Subcutaneous abdominal adipose tissue (tissue), 5 donors: ENCODE data around the gene TMEM190.
A peak's percentile ranks its signal among the peaks of the same experiment; 100 is the strongest.
"Not testable (repeated sequence)": the region's sequence is repeated elsewhere in the genome, so short reads cannot be mapped to it uniquely, and the experiment has no call there.

Source experiments
- H3K27ac ChIP-seq: one replicate; pipeline ENCODE4 v1.7.0; 2013; ENCODE audit warnings: low read depth, mild to moderate bottlenecking, inconsistent platforms, low read length, moderate library complexity
- H3K27me3 ChIP-seq, 5 donors: one replicate each; pipeline ENCODE4 v1.7.0; 2013; ENCODE audit warnings: low read length in 5 of 5, inconsistent platforms in 1 of 5; ENCODE audit not compliant: control insufficient read depth in 5 of 5, insufficient read depth in 4 of 5
- H3K36me3 ChIP-seq, 5 donors: one replicate each; pipeline ENCODE4 v1.7.0; 2013; ENCODE audit warnings: low read length in 5 of 5; ENCODE audit not compliant: control insufficient read depth in 5 of 5, insufficient read depth in 5 of 5
- H3K4me1 ChIP-seq, 5 donors: one replicate each; pipeline ENCODE4 v1.7.0; 2013; ENCODE audit warnings: low read length in 5 of 5, mild to moderate bottlenecking in 3 of 5, moderate library complexity in 1 of 5; ENCODE audit not compliant: control insufficient read depth in 5 of 5, insufficient read depth in 5 of 5
- H3K4me3 ChIP-seq, 5 donors: one replicate each; pipeline ENCODE4 v1.7.0; 2013; ENCODE audit warnings: low read length in 5 of 5, low read depth in 1 of 5
- H3K9ac ChIP-seq, 5 donors: one replicate each; pipeline ENCODE4 v1.7.0; 2013; ENCODE audit warnings: low read length in 5 of 5, mild to moderate bottlenecking in 4 of 5, moderate library complexity in 3 of 5
- H3K9me3 ChIP-seq, 5 donors: one replicate each; pipeline ENCODE4 v1.7.0; 2013; ENCODE audit warnings: low read length in 5 of 5; ENCODE audit not compliant: control insufficient read depth in 5 of 5
- donor health status: healthy.
- donor health status: healthy.
- donor health status: healthy.
- donor health status: healthy.
- donor health status: healthy.

Gene TMEM190

GRCh38 chr19:55406826-55407549 lies 30.4 kb downstream of the TMEM190 start:
- Histone ChIP-seq H3K4me1 (peaks cover 0 to 23% (median 18%) of the 10 kb centered on the region in 5 donors), H3K27ac (peak overlapping the region; percentile 95), H3K4me3 (peak overlapping the region; percentile 63 to 76 (median 71)), H3K36me3 (peaks cover 0 to 37% (median 28%) of the 10 kb centered on the region in 5 donors), H3K9ac (peak overlapping the region in 4 of 5 donors; percentile 82 to 92 (median 88)), H3K27me3 (no peaks in the 10 kb centered on the region), H3K9me3 (no peaks in the 10 kb centered on the region)

DNA sequence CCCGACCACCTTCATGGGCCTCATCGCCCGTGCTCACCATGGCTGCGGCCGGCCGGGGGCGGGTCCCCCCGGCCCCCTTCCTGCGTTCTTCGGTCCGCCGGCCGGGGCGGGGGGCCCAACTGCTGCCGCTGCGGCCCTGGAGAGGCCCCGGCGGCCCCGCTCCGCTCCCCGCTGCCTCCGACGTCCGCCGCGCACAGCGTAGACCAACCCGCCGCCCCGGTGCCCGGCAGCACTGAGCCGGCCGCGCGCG lies 30.8 kb downstream of the TMEM190 start, which contains the start of gene UBE2S:
UBE2S (minus strand) TSS at position 239 of the 250 bp plus-strand sequence; CDS start at position 40, 199 bp downstream.
- H3K9ac ChIP-seq, result peak within 1 kb of the TSS in 4 of 5 donors; percentile 82 to 92 (median 88)
- H3K27me3 ChIP-seq, H3K9me3 ChIP-seq: not testable (repeated sequence)
- peak within 1 kb of the TSS; percentile 70 to 87 (median 76) for H3K4me3 ChIP-seq
- peak within 1 kb of the TSS; percentile 95 for H3K27ac ChIP-seq
- peaks cover 0 to 32% (median 24%) of the 10 kb centered on the region in 5 donors for H3K36me3 ChIP-seq
- peaks cover 0 to 23% (median 18%) of the 10 kb centered on the region in 5 donors for H3K4me1 ChIP-seq

GRCh38 chr19:55407800-55408532 lies 31.3 kb downstream of the TMEM190 start:
- H3K4me1 ChIP-seq, result peaks cover 0 to 23% (median 18%) of the 10 kb centered on the region in 5 donors
- no peaks in the 10 kb centered on the region for H3K9me3 ChIP-seq
- peak overlapping the region in 4 of 5 donors; percentile 56 to 92 (median 79) for H3K9ac ChIP-seq
- peak overlapping the region; percentile 95 for H3K27ac ChIP-seq
- peaks cover 0 to 27% (median 19%) of the 10 kb centered on the region in 5 donors for H3K36me3 ChIP-seq
- no peaks in the 10 kb centered on the region for H3K27me3 ChIP-seq
- peak overlapping the region; percentile 70 to 87 (median 76) for H3K4me3 ChIP-seq

DNA sequence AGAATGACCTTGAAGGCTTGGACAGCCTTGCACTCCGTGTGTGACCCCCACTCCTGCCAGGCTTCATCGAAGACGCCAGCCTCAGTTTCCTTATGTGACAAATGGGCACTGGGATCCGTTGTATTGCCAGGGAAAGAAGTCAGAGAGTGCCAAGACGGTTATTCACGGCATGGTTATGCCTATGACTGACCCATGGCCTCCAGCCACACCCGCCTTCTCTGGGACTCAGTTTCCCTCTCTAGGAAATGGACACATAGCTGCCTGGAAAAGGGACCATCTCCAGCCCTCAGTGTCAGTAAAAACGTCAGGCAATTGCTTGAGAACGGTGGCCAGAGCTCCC lies 31.9 kb downstream of the TMEM190 start:
- Histone ChIP-seq H3K4me3 (peak overlapping the region; percentile 56 to 87 (median 75)), H3K9ac (peak overlapping the region in 1 of 5 donors; percentile 5), H3K27me3 (no peaks in the 10 kb centered on the region), H3K9me3 (no peaks in the 10 kb centered on the region), H3K36me3 (peaks cover 0 to 22% (median 14%) of the 10 kb centered on the region in 5 donors), H3K27ac (peak overlapping the region; percentile 95), H3K4me1 (peaks cover 0 to 23% (median 18%) of the 10 kb centered on the region in 5 donors)

- Histone ChIP-seq H3K4me1 (peaks cover 0 to 23% (median 18%) of the 10 kb centered on the region in 5 donors), H3K36me3 (peaks cover 0 to 17% (median 10%) of the 10 kb centered on the region in 5 donors)
- not testable (repeated sequence) for H3K27me3 ChIP-seq, H3K4me3 ChIP-seq, H3K27ac ChIP-seq, H3K9me3 ChIP-seq, H3K9ac ChIP-seq
These were observed 32.6 kb downstream of the TMEM190 start for GRCh38 chr19:55409179-55409578.

- Histone ChIP-seq H3K9ac (no peak overlapping the region), H3K27ac (no peak overlapping the region), H3K4me1 (peaks cover 0 to 23% (median 18%) of the 10 kb centered on the region in 5 donors), H3K36me3 (peaks cover 0 to 12% (median 6%) of the 10 kb centered on the region in 5 donors), H3K4me3 (no peak overlapping the region), H3K9me3 (no peaks in the 10 kb centered on the region), H3K27me3 (no peaks in the 10 kb centered on the region)
These were observed 33.5 kb downstream of the TMEM190 start for GRCh38 chr19:55410168-55410567.

GRCh38 chr19:55418185-55418584 lies 41.6 kb downstream of the TMEM190 start:
- no peak overlapping the region for H3K4me3 ChIP-seq
- H3K27me3 ChIP-seq, result peaks cover 0 to 10% (median 6%) of the 10 kb centered on the region in 5 donors
- no peaks in the 10 kb centered on the region for H3K4me1 ChIP-seq
- H3K36me3 ChIP-seq, result no peaks in the 10 kb centered on the region
- no peaks in the 10 kb centered on the region for H3K9me3 ChIP-seq
- H3K27ac ChIP-seq, result no peak overlapping the region
- no peak overlapping the region for H3K9ac ChIP-seq

DNA sequence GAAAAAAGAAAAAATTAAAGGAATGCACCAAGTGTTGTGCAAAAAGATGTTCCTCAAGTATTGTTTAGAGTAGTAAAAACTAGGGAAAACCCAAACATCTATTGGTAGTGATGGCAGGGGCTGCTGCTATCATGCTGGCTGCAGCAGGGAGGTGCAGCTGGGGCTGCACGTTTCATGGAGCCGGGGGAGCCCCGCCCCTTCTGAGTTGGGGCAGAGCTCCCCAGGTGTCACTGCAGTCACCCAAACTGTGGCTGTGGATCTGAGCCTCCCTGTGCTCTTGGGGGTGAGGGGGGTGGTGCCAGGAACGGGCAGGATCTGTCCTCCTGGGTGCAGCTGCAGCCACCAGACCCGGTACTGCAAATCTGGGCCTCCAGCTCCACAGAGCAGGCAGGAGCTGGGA lies 42.5 kb downstream of the TMEM190 start:
- no peak overlapping the region for H3K9ac ChIP-seq
- no peaks in the 10 kb centered on the region for H3K36me3 ChIP-seq
- H3K9me3 ChIP-seq, result no peaks in the 10 kb centered on the region
- H3K4me3 ChIP-seq, result no peak overlapping the region
- H3K4me1 ChIP-seq, result no peaks in the 10 kb centered on the region
- H3K27ac ChIP-seq, result no peak overlapping the region
- H3K27me3 ChIP-seq, result peaks cover 0 to 15% (median 6%) of the 10 kb centered on the region in 5 donors

DNA sequence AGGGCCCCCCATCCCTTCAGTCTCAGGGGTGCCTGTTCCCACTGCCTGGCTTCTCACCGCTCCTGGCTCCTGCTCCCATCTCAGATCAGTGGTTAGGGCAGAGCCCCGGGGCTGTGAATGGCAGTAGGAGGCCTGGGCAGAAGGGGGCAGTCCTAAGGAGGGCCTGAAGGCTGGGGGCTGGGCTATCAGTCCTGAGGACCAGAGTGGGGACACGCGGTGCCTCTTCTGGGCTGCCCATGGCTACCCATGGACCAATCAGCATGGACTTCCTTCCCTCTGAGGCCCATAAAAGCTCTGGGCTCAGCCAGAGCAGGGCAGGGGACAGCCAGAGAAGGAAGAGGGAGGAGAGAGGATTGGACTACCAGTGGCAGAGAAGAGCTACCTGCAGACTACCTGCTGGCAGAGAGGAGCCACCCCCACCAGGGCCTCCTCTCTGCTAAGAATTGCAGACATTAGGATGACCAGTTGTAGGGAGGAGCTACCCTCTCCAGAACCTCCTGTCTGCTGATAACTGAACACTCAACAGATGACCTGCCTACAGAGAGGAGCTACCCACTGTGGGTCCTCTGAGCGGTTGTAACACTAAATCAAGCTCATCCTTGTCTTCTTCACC lies 43.1 kb downstream of the TMEM190 start:
- H3K9me3 ChIP-seq, result peaks cover 0 to 3% (median 0%) of the 10 kb centered on the region in 5 donors
- H3K36me3 ChIP-seq, result no peaks in the 10 kb centered on the region
- no peak overlapping the region for H3K9ac ChIP-seq
- no peak overlapping the region for H3K4me3 ChIP-seq
- H3K4me1 ChIP-seq, result no peaks in the 10 kb centered on the region
- no peak overlapping the region for H3K27ac ChIP-seq
- H3K27me3 ChIP-seq, result peaks cover 3 to 19% (median 9%) of the 10 kb centered on the region in 5 donors

- not testable (repeated sequence) for H3K9me3 ChIP-seq
These were observed 44.7 kb downstream of the TMEM190 start for GRCh38 chr19:55421281-55421680.

More at GRCh38 chr19:55421281-55421680, 44.7 kb downstream of the TMEM190 start:
- not testable (repeated sequence) for H3K4me3 ChIP-seq, H3K9ac ChIP-seq, H3K27ac ChIP-seq, H3K36me3 ChIP-seq, H3K4me1 ChIP-seq
- H3K27me3 ChIP-seq, result peaks cover 4 to 22% (median 8%) of the 10 kb centered on the region in 5 donors
